HCT116 (cell line): ENCODE results near the gene ZBTB20. TPM values are rescaled to one million over a fixed set of nuclear protein-coding genes. Genes with fewer than 3 reads are reported as not detected.

ENCODE experiments used
- ATAC-seq: fragments of 200-7000 bp; cut with Tn5 transposase; 2 replicates; pipeline ENCODE4 v1.9.1; 2020; ENCODE audit warnings: mild to moderate bottlenecking, moderate library complexity
- BruUV-seq: library from RNA; stranded (reverse); fragments of 400-500 nt; replicated peaks from 2 replicates; lab custom pipeline; 2021; lab: Mats Ljungman, UMichigan
- CTCF ChIA-PET: fragments of 300-600 bp; sonication (Branson Sonifier 250); formaldehyde crosslinking; loops from one replicate; lab custom pipeline; 2021; ENCODE audit warnings: antibody characterized with exemption; lab: Charles Lee
- POLR2A ChIA-PET: fragments of 300-600, 350-600 bp; sonication (Branson Sonifier 250); formaldehyde crosslinking; loops from one replicate; lab custom pipeline; 2021; ENCODE audit warnings: antibody characterized with exemption; lab: Charles Lee
- RAD21 ChIA-PET, 2 experiments: fragments of 300-600 bp; sonication (Branson Sonifier 250); formaldehyde crosslinking; loops; one replicate each; lab custom pipeline; 2023; ENCODE audit warnings: low total read pairs in 2 of 2; ENCODE audit not compliant: uncharacterized antibody in 2 of 2, unreplicated experiment in 2 of 2, low non-redundant PET in 1 of 2; lab: Charles Lee
- DNase-seq: peaks from one replicate; pipeline ENCODE4 v3.0.0-alpha.2; 2010; ENCODE audit warnings: low read depth, low spot score
- H2AFZ ChIP-seq: fragments of 200-600 bp; shearing (Covaris generic), sonication (generic); 2 replicates; pipeline ENCODE4 v1.6.1; 2017; ENCODE audit warnings: low read depth, mixed run types, mixed read lengths, antibody characterized with exemption, low read length; ENCODE audit not compliant: poor library complexity, severe bottlenecking
- H3K27ac ChIP-seq: 2 replicates; pipeline ENCODE4 v1.5.1; 2012; ENCODE audit warnings: low read depth, low read length
- H3K27me3 ChIP-seq: fragments of 200-600 bp; sonication (generic); 2 replicates; pipeline ENCODE4 v1.6.1; 2016; ENCODE audit warnings: mixed run types, low read length, mixed read lengths; ENCODE audit not compliant: insufficient read depth
- H3K36me3 ChIP-seq, 2 experiments: fragments of 200-500 bp in 1 of 2; fragments of 200-600 bp in 1 of 2; sonication (Bioruptor generic) in 1 of 2; sonication (generic) in 1 of 2; 2 replicates each; pipeline versions ENCODE4 v1.5.1 to v1.6.1; 2014 to 2016; ENCODE audit warnings: low read length in 2 of 2, inconsistent platforms in 1 of 2, mixed read lengths in 1 of 2, mixed run types in 1 of 2; ENCODE audit not compliant: insufficient read depth in 2 of 2, control insufficient read depth in 1 of 2
- H3K4me1 ChIP-seq, 2 experiments: fragments of 200-600 bp in 1 of 2; sonication (generic) in 1 of 2; 2 replicates each; pipeline versions ENCODE4 v1.5.1 to v1.6.1; 2012 to 2017; ENCODE audit warnings: low read length in 2 of 2, inconsistent platforms in 1 of 2, mild to moderate bottlenecking in 1 of 2, mixed read lengths in 1 of 2, mixed run types in 1 of 2, moderate library complexity in 1 of 2; ENCODE audit not compliant: insufficient read depth in 2 of 2, control insufficient read depth in 1 of 2
- H3K4me2 ChIP-seq: fragments of 200-600 bp; sonication (generic); 2 replicates; pipeline ENCODE4 v1.6.1; 2017; ENCODE audit warnings: mixed run types, low read length, mixed read lengths
- H3K4me3 ChIP-seq, 2 experiments: fragments of 200-600 bp in 1 of 2; sonication (generic) in 1 of 2; replicated peaks in 1 of 2; 2 replicates each; pipeline ENCODE4 v1.5.1; 2011 to 2016; ENCODE audit warnings: low read length in 2 of 2, control low read depth in 1 of 2, low read depth in 1 of 2, mild to moderate bottlenecking in 1 of 2, mixed read lengths in 1 of 2, mixed run types in 1 of 2
- H3K79me2 ChIP-seq: fragments of 200-600 bp; sonication (generic); 2 replicates; pipeline ENCODE4 v1.6.1; 2017; ENCODE audit warnings: mild to moderate bottlenecking, mixed run types, low read length, moderate library complexity, mixed read lengths; ENCODE audit not compliant: insufficient read depth
- H3K9ac ChIP-seq: fragments of 200-600 bp; sonication (generic); 2 replicates; pipeline ENCODE4 v1.6.1; 2016; ENCODE audit warnings: low read length, mixed read lengths
- H3K9me2 ChIP-seq: fragments of 200-600 bp; sonication (generic), shearing (Covaris generic); 2 replicates; pipeline ENCODE4 v1.6.1; 2017; ENCODE audit warnings: mixed run types, mild to moderate bottlenecking, moderate library complexity; ENCODE audit not compliant: insufficient read depth
- H3K9me3 ChIP-seq, 2 experiments: fragments of 200-500 bp in 1 of 2; fragments of 200-600 bp in 1 of 2; sonication (Bioruptor generic) in 1 of 2; sonication (generic) in 1 of 2; 2 replicates each; pipeline ENCODE4 v1.6.1; 2014 to 2017; ENCODE audit warnings: low read length in 2 of 2, mixed read lengths in 2 of 2, inconsistent platforms in 1 of 2, low read depth in 1 of 2, mild to moderate bottlenecking in 1 of 2, mixed run types in 1 of 2, moderate library complexity in 1 of 2; ENCODE audit not compliant: control insufficient read depth in 1 of 2, insufficient read depth in 1 of 2
- H4K20me1 ChIP-seq: fragments of 200-600 bp; sonication (generic), shearing (Covaris generic); 2 replicates; pipeline ENCODE4 v1.6.1; 2017; ENCODE audit warnings: mixed run types, mild to moderate bottlenecking, moderate library complexity; ENCODE audit not compliant: insufficient read depth
- EZH2phosphoT487 ChIP-seq: fragments of 200-600 bp; IDR thresholded peaks from 2 replicates; pipeline ENCODE4 v1.6.1; 2018; ENCODE audit warnings: antibody characterized with exemption, borderline replicate concordance
- JUND ChIP-seq: IDR thresholded peaks from 2 replicates; pipeline ENCODE4 v1.6.1; 2012
- POLR2AphosphoS5 ChIP-seq: IDR thresholded peaks from 2 replicates; pipeline ENCODE4 v1.6.1; 2011; ENCODE audit warnings: mild to moderate bottlenecking, low read depth, low read length, moderate library complexity
- SIN3A ChIP-seq: IDR thresholded peaks from 2 replicates; pipeline ENCODE4 v1.6.1; 2012; ENCODE audit warnings: low read depth
- SP1 ChIP-seq: IDR thresholded peaks from 2 replicates; pipeline ENCODE4 v1.6.1; 2012; ENCODE audit warnings: low read depth
- TCF7L2 ChIP-seq: IDR thresholded peaks from 2 replicates; pipeline ENCODE4 v1.7.0; 2011; ENCODE audit warnings: borderline replicate concordance, inconsistent platforms; ENCODE audit not compliant: insufficient read depth, insufficient read length; ENCODE audit errors: extremely low read depth
- YY1 ChIP-seq: IDR thresholded peaks from 2 replicates; pipeline ENCODE4 v1.6.1; 2011; ENCODE audit warnings: low read length, low read depth, moderate library complexity, mild to moderate bottlenecking; ENCODE audit not compliant: insufficient replicate concordance; ENCODE audit errors: extremely low read depth
- ZNF274 ChIP-seq: fragments of 200-500 bp; sonication (Bioruptor generic); IDR thresholded peaks from 2 replicates; pipeline ENCODE4 v1.6.1; 2014; ENCODE audit warnings: mild to moderate bottlenecking, low read depth, low read length, inconsistent platforms
- intact Hi-C: fragments of 100-400 bp; cut with micrococcal nuclease; formaldehyde crosslinking; loops from 2 replicates; pipeline ENCODE4 v1.10.0; 2022
- total RNA-seq: library from RNA; stranded (reverse); gene quantifications from one replicate; pipeline ENCODE4 v1.2.1, GENCODE V29; 2021; ENCODE audit not compliant: unreplicated experiment
- TF ChIP-seq, protein P1 (sequence below), 3 experiments: fragments of 200-600 bp in 1 of 3; sonication (generic) in 1 of 3; IDR thresholded peaks in 2 of 3; conservative IDR thresholded peaks in 1 of 3; 2 replicates each; pipeline ENCODE4 v1.5.1; 2012 to 2017; ENCODE audit warnings: low read depth in 2 of 3, low read length in 2 of 3, antibody characterized with exemption in 1 of 3, borderline replicate concordance in 1 of 3, control low read depth in 1 of 3, mild to moderate bottlenecking in 1 of 3, mixed read lengths in 1 of 3, mixed run types in 1 of 3, moderate library complexity in 1 of 3; ENCODE audit not compliant: insufficient read depth in 1 of 3
- TF ChIP-seq, protein P2 (sequence below): IDR thresholded peaks from 2 replicates; pipeline ENCODE4 v1.6.1; 2012

ZBTB20 gene
- total RNA-seq, 1 experiment from 2014 or later, result 42.1 TPM

DNA sequence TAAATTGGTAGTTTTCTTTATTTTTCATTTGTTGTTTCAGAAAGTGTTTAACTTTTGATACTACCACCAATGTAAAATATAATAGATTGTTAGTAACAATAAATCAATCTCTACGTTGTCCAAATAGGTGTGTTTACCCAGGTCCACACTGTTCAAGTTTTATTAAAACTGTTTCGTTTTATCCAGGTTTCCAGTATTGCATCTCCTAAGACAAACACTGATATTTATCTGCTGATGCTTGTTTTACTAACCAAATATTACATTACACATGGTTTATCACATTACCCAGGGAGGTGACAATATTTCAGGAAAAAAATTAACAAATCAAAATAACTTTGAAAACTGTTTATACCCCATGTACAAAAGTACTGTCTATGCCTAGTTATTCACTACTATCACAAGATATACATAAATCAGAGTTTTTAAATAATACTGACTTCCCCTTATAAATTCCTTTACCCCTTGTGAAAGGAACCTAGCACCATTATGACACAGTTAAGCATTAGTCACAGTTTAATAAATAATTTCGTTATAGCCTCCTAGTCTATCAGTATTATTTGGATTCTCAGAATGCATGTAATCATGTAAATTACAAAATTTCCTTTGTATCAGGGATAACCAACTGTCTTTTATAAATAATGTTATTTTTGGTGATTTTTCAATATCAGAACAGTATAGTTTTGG, 205.3 kb downstream of the ZBTB20 start:
- Histone ChIP-seq H2AFZ (no peak overlapping the region), H3K79me2 (no peaks in the 10 kb centered on the region), H3K9me2 (no peaks in the 10 kb centered on the region), H3K9ac (no peak overlapping the region), H4K20me1 (no peaks in the 10 kb centered on the region), H3K27me3 (no peaks in the 10 kb centered on the region), H3K4me3 (no peak overlapping the region), H3K36me3 (no peaks in the 10 kb centered on the region), H3K4me2 (no peak overlapping the region), H3K9me3 (no peaks in the 10 kb centered on the region), H3K4me1 (no peaks in the 10 kb centered on the region)
- CTCF ChIA-PET, result no interaction called here
- RAD21 ChIA-PET, result no interaction called here
- BruUV-seq, result no TSS peak
- intact Hi-C loops, result no loop called here
- ATAC-seq, result no peak
- TF ChIP-seq SIN3A (no peak), JUND (no peak), EZH2phosphoT487 (no peak), SP1 (no peak), TCF7L2 (no peak), YY1 (no peak), ZNF274 (no peak), POLR2AphosphoS5 (no peak)
- TF ChIP-seq, protein P1, sequence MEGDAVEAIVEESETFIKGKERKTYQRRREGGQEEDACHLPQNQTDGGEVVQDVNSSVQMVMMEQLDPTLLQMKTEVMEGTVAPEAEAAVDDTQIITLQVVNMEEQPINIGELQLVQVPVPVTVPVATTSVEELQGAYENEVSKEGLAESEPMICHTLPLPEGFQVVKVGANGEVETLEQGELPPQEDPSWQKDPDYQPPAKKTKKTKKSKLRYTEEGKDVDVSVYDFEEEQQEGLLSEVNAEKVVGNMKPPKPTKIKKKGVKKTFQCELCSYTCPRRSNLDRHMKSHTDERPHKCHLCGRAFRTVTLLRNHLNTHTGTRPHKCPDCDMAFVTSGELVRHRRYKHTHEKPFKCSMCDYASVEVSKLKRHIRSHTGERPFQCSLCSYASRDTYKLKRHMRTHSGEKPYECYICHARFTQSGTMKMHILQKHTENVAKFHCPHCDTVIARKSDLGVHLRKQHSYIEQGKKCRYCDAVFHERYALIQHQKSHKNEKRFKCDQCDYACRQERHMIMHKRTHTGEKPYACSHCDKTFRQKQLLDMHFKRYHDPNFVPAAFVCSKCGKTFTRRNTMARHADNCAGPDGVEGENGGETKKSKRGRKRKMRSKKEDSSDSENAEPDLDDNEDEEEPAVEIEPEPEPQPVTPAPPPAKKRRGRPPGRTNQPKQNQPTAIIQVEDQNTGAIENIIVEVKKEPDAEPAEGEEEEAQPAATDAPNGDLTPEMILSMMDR (IDR thresholded peaks at IDR 0.05 in 2 of 3, conservative IDR thresholded peaks at IDR 0.05 in 1 of 3; ENCODE audit: borderline replicate concordance in 1 of 3, insufficient read depth in 1 of 3, low read depth in 2 of 3, low read length in 2 of 3), result no peak
- TF ChIP-seq, protein P2, sequence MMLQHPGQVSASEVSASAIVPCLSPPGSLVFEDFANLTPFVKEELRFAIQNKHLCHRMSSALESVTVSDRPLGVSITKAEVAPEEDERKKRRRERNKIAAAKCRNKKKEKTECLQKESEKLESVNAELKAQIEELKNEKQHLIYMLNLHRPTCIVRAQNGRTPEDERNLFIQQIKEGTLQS, result no peak
- TF ChIP-seq, all 23 proteins: peak for 0
- POLR2A ChIA-PET, result no interaction called here
- H3K27ac ChIP-seq, result no peak overlapping the region
- no peak for DNase-seq
